Nephron (organoid): ENCODE data around the gene MLLT6.

Experiments
- H3K27ac Mint-ChIP-seq, 3 experiments: 2 replicates each; pipeline ENCODE4 v1.8.0; 2020; ENCODE audit warnings: mixed read lengths in 3 of 3, mild to moderate bottlenecking in 2 of 3, moderate library complexity in 1 of 3
- H3K27me3 Mint-ChIP-seq: 2 replicates; pipeline ENCODE4 v1.8.0; 2021; ENCODE audit warnings: low read depth, mild to moderate bottlenecking, moderate library complexity, mixed read lengths
- H3K36me3 Mint-ChIP-seq: 2 replicates; pipeline ENCODE4 v1.8.0; 2020; ENCODE audit warnings: low read depth, mixed read lengths
- H3K4me1 Mint-ChIP-seq: 2 replicates; pipeline ENCODE4 v1.8.0; 2020; ENCODE audit warnings: mixed read lengths
- H3K4me3 Mint-ChIP-seq, 3 experiments: 2 replicates each; pipeline ENCODE4 v1.8.0; 2020; ENCODE audit warnings: mild to moderate bottlenecking in 3 of 3, mixed read lengths in 3 of 3, moderate library complexity in 2 of 3
- H3K9me3 Mint-ChIP-seq: 2 replicates; pipeline ENCODE4 v1.8.0; 2020; ENCODE audit warnings: mixed read lengths
- CTCF ChIP-seq, 3 experiments: fragments of 200-600 bp; sonication (generic); IDR thresholded peaks; one replicate each; pipeline ENCODE4 v1.5.0; 2021; ENCODE audit warnings: antibody characterized with exemption in 3 of 3; ENCODE audit not compliant: unreplicated experiment in 3 of 3

MLLT6 gene

GRCh38 chr17:38727736-38728135 lies 22.7 kb downstream of the MLLT6 start:
- TF ChIP-seq CTCF (IDR thresholded peaks at IDR 0.05; ENCODE audit: unreplicated experiment in 3 of 3), result no peak
- Mint-ChIP-seq H3K27ac (peak overlapping the region in 1 of 3 experiments; percentile 52), H3K9me3 (no peaks in the 10 kb centered on the region), H3K27me3 (no peaks in the 10 kb centered on the region), H3K36me3 (peaks cover 21% of the 10 kb centered on the region), H3K4me1 (peaks cover 35% of the 10 kb centered on the region), H3K4me3 (peak overlapping the region; percentile 51 to 78 (median 64))

- no peak for TF ChIP-seq CTCF (IDR thresholded peaks at IDR 0.05; ENCODE audit: unreplicated experiment in 3 of 3)
- Mint-ChIP-seq H3K36me3 (peaks cover 20% of the 10 kb centered on the region), H3K4me3 (peak overlapping the region; percentile 51 to 80 (median 78))
Measured at GRCh38 chr17:38728290-38728831, 23.3 kb downstream of the MLLT6 start.

GRCh38 chr17:38729368-38729885 lies 24.4 kb downstream of the MLLT6 start:
- peaks cover 25% of the 10 kb centered on the region for H3K36me3 Mint-ChIP-seq
- no peaks in the 10 kb centered on the region for H3K27me3 Mint-ChIP-seq
- H3K4me1 Mint-ChIP-seq, result peaks cover 46% of the 10 kb centered on the region

More at GRCh38 chr17:38728290-38728831, 23.3 kb downstream of the MLLT6 start:
- H3K27me3 Mint-ChIP-seq, result no peaks in the 10 kb centered on the region
- H3K27ac Mint-ChIP-seq, result peak overlapping the region in 2 of 3 experiments; percentile 25 to 52
- H3K4me1 Mint-ChIP-seq, result peaks cover 40% of the 10 kb centered on the region
- no peaks in the 10 kb centered on the region for H3K9me3 Mint-ChIP-seq

GRCh38 chr17:38729886-38730525 lies 24.9 kb downstream of the MLLT6 start, which contains the start of gene CISD3:
CISD3 (plus strand) TSS chr17:38730341; CDS start chr17:38730359, 18 bp downstream.
- Mint-ChIP-seq H3K4me3 (peak within 1 kb of the TSS; percentile 87 to 94 (median 91)), H3K27ac (peak within 1 kb of the TSS; percentile 84 to 92 (median 91)), H3K36me3 (peaks cover 27% of the 10 kb centered on the region), H3K27me3 (no peaks in the 10 kb centered on the region), H3K4me1 (peaks cover 52% of the 10 kb centered on the region), H3K9me3 (no peaks in the 10 kb centered on the region)
- peak; percentile 66 to 73 (median 68) for TF ChIP-seq CTCF (IDR thresholded peaks at IDR 0.05; ENCODE audit: unreplicated experiment in 3 of 3)

More at GRCh38 chr17:38729368-38729885, 24.4 kb downstream of the MLLT6 start:
- peak overlapping the region in 2 of 3 experiments; percentile 53 to 59 for H3K27ac Mint-ChIP-seq
- H3K4me3 Mint-ChIP-seq, result peak overlapping the region; percentile 73 to 83 (median 80)
- TF ChIP-seq CTCF (IDR thresholded peaks at IDR 0.05; ENCODE audit: unreplicated experiment in 3 of 3), result no peak
- H3K9me3 Mint-ChIP-seq, result no peaks in the 10 kb centered on the region

GRCh38 chr17:38730526-38731379 lies 25.7 kb downstream of the MLLT6 start:
- TF ChIP-seq CTCF (IDR thresholded peaks at IDR 0.05; ENCODE audit: unreplicated experiment in 3 of 3), result no peak
- H3K27ac Mint-ChIP-seq, result peak overlapping the region; percentile 84 to 92 (median 91)
- no peaks in the 10 kb centered on the region for H3K27me3 Mint-ChIP-seq
- no peaks in the 10 kb centered on the region for H3K9me3 Mint-ChIP-seq
- peaks cover 59% of the 10 kb centered on the region for H3K4me1 Mint-ChIP-seq
- H3K4me3 Mint-ChIP-seq, result peak overlapping the region; percentile 87 to 94 (median 91)
- H3K36me3 Mint-ChIP-seq, result peaks cover 34% of the 10 kb centered on the region
